SU-DHL-6 (cell line): ENCODE measurements around the gene TRIM60.

Experiments
- H2AFZ ChIP-seq: fragments of 200-600 bp; sonication (generic); 2 replicates; pipeline ENCODE4 v1.6.1; 2014; ENCODE audit warnings: low read depth, mild to moderate bottlenecking, moderate library complexity, mixed read lengths, antibody characterized with exemption, low read length; ENCODE audit not compliant: severe bottlenecking
- H3F3A ChIP-seq: fragments of 200-600 bp; shearing (Covaris generic); 2 replicates; pipeline ENCODE4 v1.6.0; 2016; ENCODE audit warnings: antibody characterized with exemption, mild to moderate bottlenecking; ENCODE audit not compliant: insufficient read depth
- H3K27ac ChIP-seq: fragments of 200-600 bp; sonication (generic); 2 replicates; pipeline ENCODE4 v1.5.1; 2016; ENCODE audit warnings: low read depth, mild to moderate bottlenecking, low read length, moderate library complexity, mixed read lengths
- H3K27me3 ChIP-seq: fragments of 200-600 bp; sonication (generic), shearing (Covaris generic); 2 replicates; pipeline ENCODE4 v1.6.0; 2014; ENCODE audit warnings: mild to moderate bottlenecking, low read length
- H3K36me3 ChIP-seq: fragments of 200-600 bp; sonication (generic); 2 replicates; pipeline ENCODE4 v1.6.1; 2014; ENCODE audit warnings: mild to moderate bottlenecking, low read length, mixed read lengths
- H3K4me2 ChIP-seq: fragments of 300-600, 200-600 bp; shearing (Covaris generic), sonication (generic); 2 replicates; pipeline ENCODE4 v1.6.0; 2014; ENCODE audit warnings: low read length, low read depth, mild to moderate bottlenecking; ENCODE audit not compliant: poor library complexity, severe bottlenecking
- H3K4me3 ChIP-seq: fragments of 200-600 bp; sonication (generic); 2 replicates; pipeline ENCODE4 v1.5.1; 2014; ENCODE audit warnings: antibody characterized with exemption, low read length, mild to moderate bottlenecking, mixed read lengths; ENCODE audit not compliant: insufficient read depth, poor library complexity, severe bottlenecking
- H3K79me2 ChIP-seq: fragments of 200-600 bp; sonication (generic); 2 replicates; pipeline ENCODE4 v1.6.1; 2014; ENCODE audit warnings: mild to moderate bottlenecking, low read length, moderate library complexity; ENCODE audit not compliant: insufficient read depth
- H3K9ac ChIP-seq: fragments of 200-600 bp; sonication (generic); 2 replicates; pipeline ENCODE4 v1.7.0; 2014; ENCODE audit warnings: mild to moderate bottlenecking, low read length
- H3K9me2 ChIP-seq: fragments of 200-600 bp; sonication (generic); replicated peaks from 2 replicates; pipeline ENCODE4 v1.6.1; 2014; ENCODE audit warnings: low read length; ENCODE audit not compliant: insufficient read depth
- H3K9me3 ChIP-seq: fragments of 200-600 bp; sonication (generic); 2 replicates; pipeline ENCODE4 v1.6.1; 2014; ENCODE audit warnings: low read length, mixed read lengths; ENCODE audit not compliant: insufficient read depth
- H4K20me1 ChIP-seq: fragments of 200-600 bp; sonication (generic); 2 replicates; pipeline ENCODE4 v1.6.1; 2014; ENCODE audit warnings: low read depth, mild to moderate bottlenecking, antibody characterized with exemption, low read length, moderate library complexity, mixed read lengths
- CTCF ChIP-seq: fragments of 200-600 bp; sonication (generic); IDR thresholded peaks from one replicate; pipeline ENCODE4 v1.5.1; 2017; ENCODE audit warnings: antibody characterized with exemption, mild to moderate bottlenecking, low read length, moderate library complexity; ENCODE audit not compliant: insufficient read depth, poor library complexity, severe bottlenecking
- EZH2phosphoT487 ChIP-seq: fragments of 200-600 bp; sonication (generic), shearing (Covaris generic); conservative IDR thresholded peaks from 2 replicates; pipeline ENCODE4 v1.6.1; 2018; ENCODE audit warnings: mild to moderate bottlenecking, antibody characterized with exemption, low read length, moderate library complexity, mixed read lengths

Gene TRIM60

GRCh38 chr4:165088366-165088765, 56.6 kb downstream of the TRIM60 start:
- Histone ChIP-seq H3K9ac (no peak overlapping the region), H4K20me1 (no peaks in the 10 kb centered on the region)

More at GRCh38 chr4:165088366-165088765, 56.6 kb downstream of the TRIM60 start:
- H2AFZ ChIP-seq = no peak overlapping the region
- H3F3A ChIP-seq = no peaks in the 10 kb centered on the region
- no peak overlapping the region for H3K27ac ChIP-seq
- TF ChIP-seq CTCF = no peak
- no peak for TF ChIP-seq EZH2phosphoT487
- no peak overlapping the region for H3K4me2 ChIP-seq
- H3K4me3 ChIP-seq = no peak overlapping the region
- H3K36me3 ChIP-seq = peaks cover 7% of the 10 kb centered on the region; the same call in 1 of the 2 replicates
- no peaks in the 10 kb centered on the region for H3K27me3 ChIP-seq
- H3K79me2 ChIP-seq = no peaks in the 10 kb centered on the region
- H3K9me2 ChIP-seq = no peaks in the 10 kb centered on the region
- H3K9me3 ChIP-seq = no peaks in the 10 kb centered on the region
